GM10847 (cell line): ENCODE measurements around the gene MYO10.

ENCODE experiments used
- POLR2A ChIP-seq: IDR thresholded peaks from 2 replicates; pipeline ENCODE4 v1.6.1; 2011; ENCODE audit not compliant: insufficient read length; ENCODE audit errors: extremely low read depth

The MYO10 gene

GRCh38 chr5:16886793-16887345, 49.2 kb downstream of the MYO10 start:
- no peak for TF ChIP-seq POLR2A

DNA sequence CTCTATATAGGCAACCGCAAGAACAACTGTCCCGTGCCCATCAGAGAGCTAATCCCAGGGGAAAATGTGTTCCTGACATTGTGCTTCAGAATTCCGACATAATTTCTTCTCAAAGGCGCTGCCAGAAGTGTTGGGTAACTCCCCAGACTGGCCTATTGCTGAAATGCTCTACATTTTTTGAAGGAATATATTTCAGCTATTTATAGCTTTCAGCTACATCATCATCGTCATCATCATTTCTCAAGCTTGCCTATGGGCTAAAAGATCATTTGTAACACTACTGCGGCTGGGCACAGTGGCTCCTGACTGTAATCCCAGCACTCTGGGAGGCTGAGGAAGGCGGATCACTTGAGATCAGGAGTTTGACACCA, 49.7 kb downstream of the MYO10 start:
- TF ChIP-seq POLR2A = no peak

GRCh38 chr5:16885635-16886365, 50.3 kb downstream of the MYO10 start:
- no peak for TF ChIP-seq POLR2A

- no peak for TF ChIP-seq POLR2A
These were observed 51.5 kb downstream of the MYO10 start for GRCh38 chr5:16884595-16884994.

- no peak for TF ChIP-seq POLR2A
These were observed 52.3 kb downstream of the MYO10 start for GRCh38 chr5:16883806-16884205.

- no peak for TF ChIP-seq POLR2A
These were observed 52.9 kb downstream of the MYO10 start for GRCh38 chr5:16883176-16883575.

DNA sequence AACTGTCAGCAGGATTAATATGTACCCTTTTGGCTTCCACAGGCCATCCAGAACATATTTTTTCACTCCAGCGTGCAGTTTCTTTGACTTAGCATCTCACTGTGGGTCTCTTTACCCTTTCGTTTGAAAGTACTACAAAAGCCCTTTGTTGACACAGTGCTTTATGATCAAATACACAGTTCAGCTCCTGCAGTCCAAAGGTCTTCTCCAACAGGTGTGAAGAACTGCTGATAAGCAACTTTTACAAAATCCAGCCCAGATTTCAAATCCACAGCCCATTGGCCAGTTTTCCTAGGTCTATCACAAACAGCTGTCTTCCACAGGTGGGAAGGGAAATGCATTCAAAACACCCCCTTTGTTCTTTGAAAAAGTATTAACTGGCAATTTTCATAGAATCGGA, 54.8 kb downstream of the MYO10 start:
- no peak for TF ChIP-seq POLR2A

DNA sequence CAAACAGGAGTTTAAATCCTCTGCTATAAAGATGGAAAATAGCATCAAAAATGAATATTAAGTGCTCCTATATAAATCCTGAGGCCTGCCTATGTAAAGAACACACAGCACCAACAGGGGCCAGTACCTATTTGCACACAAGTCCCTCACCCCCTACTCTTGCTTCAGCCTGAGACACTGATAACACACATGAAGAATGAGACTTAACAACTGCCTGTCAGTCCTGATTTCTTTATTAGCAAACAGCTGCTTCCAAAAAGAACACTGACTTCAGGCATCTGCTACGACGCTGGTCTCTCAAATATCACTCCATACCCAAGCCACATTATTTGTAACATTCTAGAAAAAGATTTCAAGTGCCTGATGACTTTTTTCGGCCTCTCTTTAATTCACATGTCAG, 55.5 kb downstream of the MYO10 start:
- TF ChIP-seq POLR2A = no peak

GRCh38 chr5:16879650-16880049, 56.4 kb downstream of the MYO10 start:
- TF ChIP-seq POLR2A = no peak

DNA sequence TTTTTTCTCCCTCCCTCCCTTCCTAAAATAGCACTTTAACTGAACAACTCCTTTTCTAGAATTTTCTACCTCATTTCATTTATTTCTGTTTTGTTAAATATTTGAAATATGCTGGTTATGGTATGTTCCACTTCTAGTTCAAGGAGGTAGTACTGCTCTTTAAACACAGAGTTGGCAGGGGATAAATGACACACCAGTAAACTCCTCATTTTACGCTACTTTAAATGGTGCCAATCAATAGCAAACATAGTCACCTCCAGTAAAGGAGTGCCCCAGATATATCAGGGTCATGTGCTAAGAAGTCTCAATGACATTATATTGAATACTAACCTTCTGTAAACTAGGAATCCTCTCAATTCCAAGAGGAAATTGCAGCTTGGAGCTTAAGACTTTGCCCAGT, 56.9 kb downstream of the MYO10 start:
- TF ChIP-seq POLR2A = no peak

DNA sequence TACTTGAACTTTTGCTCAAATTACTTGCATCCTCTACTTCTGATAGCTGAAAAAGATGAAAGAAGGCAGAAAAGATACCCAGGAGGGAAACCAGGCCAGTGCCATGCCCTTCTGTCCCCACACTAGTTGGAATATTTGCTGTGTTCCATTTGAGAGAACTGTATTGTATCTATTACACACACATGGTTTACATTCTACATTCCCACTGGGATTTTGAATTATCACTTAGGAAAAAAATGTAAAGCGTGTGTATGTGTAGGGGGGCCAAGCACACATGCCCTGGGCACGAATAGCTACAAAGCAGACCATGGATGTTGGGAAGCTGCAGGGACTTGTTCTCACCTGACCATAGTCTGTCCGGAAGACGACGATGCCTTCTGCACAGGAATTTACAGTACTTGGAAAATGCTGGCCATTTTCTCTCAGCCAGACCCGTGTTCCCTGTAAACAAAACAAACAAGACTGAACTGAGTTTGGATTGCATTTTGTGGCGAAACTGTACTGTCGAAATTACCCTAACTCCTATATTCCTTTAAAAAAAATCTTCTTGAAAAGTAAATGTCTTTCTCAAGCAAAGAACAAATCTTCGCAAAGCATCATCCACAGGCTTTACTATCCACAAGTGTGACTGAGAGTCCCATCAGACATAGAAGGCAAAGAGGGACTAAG, 58.7 kb downstream of the MYO10 start:
- TF ChIP-seq POLR2A = no peak

- TF ChIP-seq POLR2A = no peak
These were observed 64.2 kb downstream of the MYO10 start for GRCh38 chr5:16871746-16872339.

- no peak for TF ChIP-seq POLR2A
These were observed 65.2 kb downstream of the MYO10 start for GRCh38 chr5:16870878-16871277.

DNA sequence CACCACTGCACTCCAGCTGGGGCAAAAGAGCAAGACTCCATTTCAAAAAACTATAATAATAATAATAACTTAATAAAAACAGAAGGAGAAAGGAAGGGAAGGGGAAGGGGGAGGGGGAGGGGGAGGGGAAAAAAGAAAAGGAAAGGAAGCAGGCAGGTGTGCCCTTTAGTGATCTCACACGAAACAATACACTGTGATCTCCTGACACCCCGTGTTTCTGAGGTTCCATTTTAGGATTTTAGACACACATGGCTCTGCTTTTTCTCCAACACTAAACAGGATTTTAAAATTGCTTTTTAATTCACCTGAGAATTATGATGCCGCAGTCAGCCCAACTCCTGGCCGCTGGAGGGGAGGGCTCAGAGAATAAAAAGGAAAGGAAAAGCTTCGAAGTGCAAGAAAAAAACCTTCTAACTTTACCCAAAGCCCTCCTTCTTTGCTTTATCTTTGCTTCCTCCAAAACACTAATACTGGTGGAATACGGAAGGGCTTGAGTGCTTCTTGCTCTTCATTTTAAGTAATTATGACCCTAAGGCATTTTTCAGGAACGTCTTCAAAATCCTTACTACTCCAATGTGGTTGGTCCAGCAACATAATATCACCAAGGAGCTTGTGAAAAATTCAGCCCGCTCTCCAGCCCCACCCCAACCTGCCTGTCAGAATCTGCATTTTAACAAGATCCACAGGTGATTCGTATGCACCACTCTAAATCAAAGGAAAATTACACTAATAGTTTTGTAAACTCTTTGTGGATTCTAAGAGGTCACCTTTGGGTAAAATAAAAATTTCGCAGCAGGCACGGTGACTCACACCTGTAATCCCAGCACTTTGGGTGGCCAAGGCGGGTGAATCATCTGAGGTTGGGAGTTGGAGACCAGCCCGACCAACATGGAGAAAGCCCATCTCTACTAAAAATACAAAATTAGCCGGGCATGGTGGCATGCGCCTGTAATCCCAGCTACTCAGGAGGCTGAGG, 66.0 kb downstream of the MYO10 start:
- no peak for TF ChIP-seq POLR2A

GRCh38 chr5:16867577-16867953, 68.5 kb downstream of the MYO10 start:
- no peak for TF ChIP-seq POLR2A

- TF ChIP-seq POLR2A = no peak
These were observed 69.1 kb downstream of the MYO10 start for GRCh38 chr5:16866795-16867576.
